GM12878 (cell line): ENCODE data around the gene GPR146. TPM values are rescaled to one million over a fixed set of nuclear protein-coding genes. Genes with fewer than 3 reads are reported as not detected.
A peak's percentile ranks its signal among the peaks of the same experiment; 100 is the strongest.
"Not testable (repeated sequence)": the region's sequence is repeated elsewhere in the genome, so short reads cannot be mapped to it uniquely, and the experiment has no call there.

Experiments
- ATAC-seq: fragments of 200-7000 bp; cut with Tn5 transposase; 3 replicates; pipeline ENCODE4 v1.9.1; 2020; ENCODE audit warnings: mild to moderate bottlenecking, moderate library complexity
- BruUV-seq: library from RNA; stranded (reverse); fragments of 400-500 nt; replicated peaks from 2 replicates; lab custom pipeline; 2021; lab: Mats Ljungman, UMichigan
- CTCF ChIA-PET: fragments of 300-600 bp; sonication (Branson Sonifier 250); formaldehyde crosslinking; extraction: SDS; loops from one replicate; lab custom pipeline; 2021; ENCODE audit warnings: inconsistent platforms; lab: Yijun Ruan, JAX
- POLR2A ChIA-PET: fragments of 350-600 bp; formaldehyde crosslinking; extraction: SDS; loops from one replicate; lab custom pipeline; 2021; ENCODE audit warnings: inconsistent platforms; lab: Charles Lee
- RAD21 ChIA-PET: fragments of 300-600 bp; sonication (Branson Sonifier 250); formaldehyde crosslinking; loops from one replicate; lab custom pipeline; 2023; ENCODE audit warnings: antibody characterized with exemption; ENCODE audit not compliant: unreplicated experiment; lab: Charles Lee
- SMC1A ChIA-PET: fragments of 300-600 bp; sonication (Branson Sonifier 250); formaldehyde crosslinking; loops from one replicate; lab custom pipeline; 2023; ENCODE audit not compliant: unreplicated experiment, uncharacterized antibody; lab: Charles Lee
- DNase-seq: peaks from one replicate; pipeline ENCODE4 v3.0.0-alpha.2; 2011; ENCODE audit warnings: low read depth, low spot score
- FAIRE-seq: peaks from 3 replicates; lab custom pipeline; 2011; peaks lifted over from hg19 to GRCh38; lab: Jason Lieb, UNC
- H2AFZ ChIP-seq: 2 replicates; pipeline ENCODE4 v1.6.0; 2011; ENCODE audit warnings: low read depth, low read length, control low read depth; ENCODE audit not compliant: control insufficient read depth
- H3K27ac ChIP-seq: 2 replicates; pipeline ENCODE4 v1.5.1; 2011; ENCODE audit warnings: control low read depth; ENCODE audit not compliant: control insufficient read depth, insufficient read depth
- H3K27me3 ChIP-seq, 2 experiments: replicated peaks in 1 of 2; 2 replicates each; pipeline versions ENCODE4 v1.6.0 to v1.6.1; 2011; ENCODE audit warnings: low read length in 1 of 2; ENCODE audit not compliant: control insufficient read depth in 2 of 2, insufficient read depth in 2 of 2
- H3K36me3 ChIP-seq, 2 experiments: 2 replicates each; pipeline ENCODE4 v1.5.1; 2011; ENCODE audit warnings: low read length in 1 of 2; ENCODE audit not compliant: control insufficient read depth in 2 of 2, insufficient read depth in 2 of 2
- H3K4me1 ChIP-seq: 2 replicates; pipeline ENCODE4 v1.6.1; 2011; ENCODE audit warnings: mild to moderate bottlenecking, low read length, moderate library complexity, mixed read lengths; ENCODE audit not compliant: control insufficient read depth, insufficient read depth
- H3K4me2 ChIP-seq: 2 replicates; pipeline ENCODE4 v1.6.0; 2011; ENCODE audit warnings: control low read depth; ENCODE audit not compliant: control insufficient read depth, insufficient read depth
- H3K4me3 ChIP-seq: fragments of 200-600 bp; sonication (generic); 2 replicates; pipeline ENCODE4 v1.5.1; 2016
- H3K79me2 ChIP-seq: 2 replicates; pipeline ENCODE4 v1.6.0; 2011; ENCODE audit warnings: low read length; ENCODE audit not compliant: control insufficient read depth, insufficient read depth
- H3K9ac ChIP-seq: 2 replicates; pipeline ENCODE4 v1.8.0; 2011; ENCODE audit warnings: low read length, control low read depth, mixed read lengths; ENCODE audit not compliant: control insufficient read depth, insufficient read depth
- H3K9me3 ChIP-seq: replicated peaks from 3 replicates; pipeline ENCODE4 v1.5.1; 2011; ENCODE audit warnings: mild to moderate bottlenecking, low read length; ENCODE audit not compliant: control insufficient read depth, insufficient read depth
- H4K20me1 ChIP-seq: 2 replicates; pipeline ENCODE4 v1.6.0; 2011; ENCODE audit not compliant: control insufficient read depth, insufficient read depth
- HCFC1 ChIP-seq: fragments of 150-350 bp; IDR thresholded peaks from 2 replicates; pipeline ENCODE4 v1.6.1; 2014; ENCODE audit warnings: low read length
- SRF ChIP-seq, 2 experiments: IDR thresholded peaks; 2 replicates each; pipeline ENCODE4 v1.6.1; 2011; ENCODE audit warnings: low read depth in 2 of 2, low read length in 2 of 2, mild to moderate bottlenecking in 1 of 2, moderate library complexity in 1 of 2
- WGBS: methylation state at CpG from one replicate; pipeline ENCODE4 v1.1.6; 2016; ENCODE audit warnings: low lambda C conversion rate; ENCODE audit not compliant: insufficient replicate concordance, insufficient coverage; ENCODE audit errors: missing lambda C conversion rate; 5-methylcytosine and 5-hydroxymethylcytosine counted together
- in situ Hi-C: fragments of 300-500 bp; cut with MboI; formaldehyde crosslinking; loops from 9 replicates; pipeline ENCODE4 v1.14.3; 2018; ENCODE audit warnings: mixed read lengths
- intact Hi-C: fragments of 100-400 bp; cut with micrococcal nuclease; formaldehyde crosslinking; loops from one replicate; pipeline ENCODE4 v1.14.2; 2022; ENCODE audit not compliant: unreplicated experiment
- polyA plus RNA-seq, 11 experiments: library from polyadenylated mRNA; depleted of rRNA in 4 of 11; unstranded in 6 of 11; stranded (reverse) in 5 of 11; fragments of >200 nt; fragmentation: Nextera tagmentation in 4 of 11; fragmentation: Illumina TruSeq in 1 of 11; extraction: Ambion mirVana in 4 of 11; extraction: Trizol in 1 of 11; gene quantifications; 1 replicate in 1 of 11; 2 replicates in 10 of 11; pipeline versions ENCODE4 v1.2.1 to v1.2.3, GENCODE V29; 2011 to 2016; ENCODE audit warnings: inconsistent platforms in 2 of 11, missing spikeins in 2 of 11, low read depth in 1 of 11
- total RNA-seq, 4 experiments: library from RNA; depleted of rRNA in 3 of 4; stranded (reverse); fragments of >200 nt in 3 of 4; fragmentation: Illumina TruSeq in 1 of 4; extraction: Trizol in 1 of 4; gene quantifications; 2 replicates each; pipeline versions ENCODE4 v1.2.1 to v1.2.3, GENCODE V29; 2013 to 2021
- TF ChIP-seq, protein P1 (sequence below): fragments of 450-650 bp; IDR thresholded peaks from 2 replicates; pipeline ENCODE4 v1.6.1; 2016; ENCODE audit warnings: mild to moderate bottlenecking

Gene GPR146
- total and polyA plus RNA-seq, 10 of the 15 experiments (the other 5 are each of a cell fraction or from before 2014, with no cell fraction given): 0.19 to 12.0 (median 0.54) TPM; not detected in 2

- H2AFZ ChIP-seq, intact Hi-C loops, H3K9ac ChIP-seq, BruUV-seq, in situ Hi-C loops, DNase-seq, H4K20me1 ChIP-seq, FAIRE-seq, H3K9me3 ChIP-seq, H3K4me3 ChIP-seq, H3K27me3 ChIP-seq, H3K36me3 ChIP-seq, H3K4me2 ChIP-seq, CTCF ChIA-PET, H3K79me2 ChIP-seq: not testable (repeated sequence)
- SMC1A ChIA-PET: interaction anchor here (1.9 kb wide), 1 partner anchor 64 kb away, joined by 8 read pairs; no protein-coding TSS in a partner anchor
- Histone ChIP-seq H3K4me1 (peaks cover 21% of the 10 kb centered on the region), H3K27ac (peak overlapping the region; percentile 13; the same call in 1 of the 2 replicates)
- RAD21 ChIA-PET: interaction anchor here (0.8 to 1.2 kb wide), 2 partner anchors 25 to 85 kb away, joined by 3 read pairs; no protein-coding TSS in a partner anchor
- POLR2A ChIA-PET: interaction anchor here (1.4 kb wide), 1 partner anchor 23 kb away, joined by 3 read pairs; no protein-coding TSS in a partner anchor
- ATAC-seq: peak; percentile 55
- WGBS: 75% methylated on average over 10 of the region's 14 CpGs
- TF ChIP-seq SRF (IDR thresholded peaks at IDR 0.05; ENCODE audit: low read depth in 2 of 2, low read length in 2 of 2): peak in 1 of 2 experiments; percentile 81; a peak in 2 of 4 replicates
- peak; percentile 17; the same call in 1 of the 2 replicates for TF ChIP-seq HCFC1
- TF ChIP-seq, protein P1, sequence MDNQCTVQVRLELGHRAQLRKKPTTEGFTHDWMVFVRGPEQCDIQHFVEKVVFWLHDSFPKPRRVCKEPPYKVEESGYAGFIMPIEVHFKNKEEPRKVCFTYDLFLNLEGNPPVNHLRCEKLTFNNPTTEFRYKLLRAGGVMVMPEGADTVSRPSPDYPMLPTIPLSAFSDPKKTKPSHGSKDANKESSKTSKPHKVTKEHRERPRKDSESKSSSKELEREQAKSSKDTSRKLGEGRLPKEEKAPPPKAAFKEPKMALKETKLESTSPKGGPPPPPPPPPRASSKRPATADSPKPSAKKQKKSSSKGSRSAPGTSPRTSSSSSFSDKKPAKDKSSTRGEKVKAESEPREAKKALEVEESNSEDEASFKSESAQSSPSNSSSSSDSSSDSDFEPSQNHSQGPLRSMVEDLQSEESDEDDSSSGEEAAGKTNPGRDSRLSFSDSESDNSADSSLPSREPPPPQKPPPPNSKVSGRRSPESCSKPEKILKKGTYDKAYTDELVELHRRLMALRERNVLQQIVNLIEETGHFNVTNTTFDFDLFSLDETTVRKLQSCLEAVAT: peak; percentile 97
These were observed 43.1 kb upstream of the GPR146 start for GRCh38 chr7:1001069-1001770.

- CTCF ChIA-PET, H3K4me3 ChIP-seq, H3K79me2 ChIP-seq, H3K9me3 ChIP-seq, H4K20me1 ChIP-seq, in situ Hi-C loops, RAD21 ChIA-PET, BruUV-seq, H3K4me2 ChIP-seq, H2AFZ ChIP-seq, intact Hi-C loops, H3K27me3 ChIP-seq, H3K9ac ChIP-seq, POLR2A ChIA-PET, ATAC-seq, FAIRE-seq, H3K36me3 ChIP-seq, SMC1A ChIA-PET, DNase-seq, H3K27ac ChIP-seq: not testable (repeated sequence)
- H3K4me1 ChIP-seq: peaks cover 21% of the 10 kb centered on the region
- WGBS: 88% methylated on average over 3 of the region's 4 CpGs
These were observed 42.3 kb upstream of the GPR146 start for GRCh38 chr7:1002026-1002425.

- FAIRE-seq, H3K36me3 ChIP-seq, CTCF ChIA-PET, SMC1A ChIA-PET, H3K4me3 ChIP-seq, POLR2A ChIA-PET, H2AFZ ChIP-seq, H3K27me3 ChIP-seq, ATAC-seq, H3K9ac ChIP-seq, RAD21 ChIA-PET, in situ Hi-C loops, H3K79me2 ChIP-seq, H3K27ac ChIP-seq, H4K20me1 ChIP-seq, H3K9me3 ChIP-seq, intact Hi-C loops, DNase-seq, H3K4me2 ChIP-seq, BruUV-seq: not testable (repeated sequence)
- WGBS: 100% methylated on average over 4 of the region's 7 CpGs
- peaks cover 21% of the 10 kb centered on the region for H3K4me1 ChIP-seq
These were observed 41.9 kb upstream of the GPR146 start for GRCh38 chr7:1002445-1002844.
